C4-2B (cell line): ENCODE data around the gene NUTM2A.
"Not testable (repeated sequence)": the region's sequence is repeated elsewhere in the genome, so short reads cannot be mapped to it uniquely, and the experiment has no call there.

Experiments
- ZFX ChIP-seq: fragments of 450-650 bp; IDR thresholded peaks from 2 replicates; pipeline ENCODE4 v1.6.1; 2017
- TF ChIP-seq, protein P1 (sequence below): fragments of 450-650 bp; conservative IDR thresholded peaks from 2 replicates; pipeline ENCODE4 v1.5.1; 2017; ENCODE audit warnings: mild to moderate bottlenecking

DNA sequence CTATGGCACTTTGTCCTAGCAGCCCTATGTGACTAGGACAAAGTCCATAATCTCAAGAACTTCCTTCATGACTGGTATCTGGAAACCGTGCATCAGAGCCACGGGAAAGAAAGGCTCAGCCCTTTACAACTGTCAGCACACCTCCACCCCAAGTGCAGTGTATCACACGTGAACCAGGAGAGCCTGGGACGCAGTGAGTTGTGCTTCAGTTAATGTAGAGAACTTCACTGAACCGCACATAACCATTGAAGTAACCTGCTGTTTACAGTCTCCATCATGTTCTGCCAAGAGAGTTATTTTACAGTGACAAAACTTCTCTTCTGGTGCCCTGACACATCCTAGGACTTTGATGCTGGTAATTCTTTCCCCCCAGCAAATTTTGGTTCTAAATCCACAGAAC lies 12.0 kb downstream of the NUTM2A start:
- TF ChIP-seq, protein P1, sequence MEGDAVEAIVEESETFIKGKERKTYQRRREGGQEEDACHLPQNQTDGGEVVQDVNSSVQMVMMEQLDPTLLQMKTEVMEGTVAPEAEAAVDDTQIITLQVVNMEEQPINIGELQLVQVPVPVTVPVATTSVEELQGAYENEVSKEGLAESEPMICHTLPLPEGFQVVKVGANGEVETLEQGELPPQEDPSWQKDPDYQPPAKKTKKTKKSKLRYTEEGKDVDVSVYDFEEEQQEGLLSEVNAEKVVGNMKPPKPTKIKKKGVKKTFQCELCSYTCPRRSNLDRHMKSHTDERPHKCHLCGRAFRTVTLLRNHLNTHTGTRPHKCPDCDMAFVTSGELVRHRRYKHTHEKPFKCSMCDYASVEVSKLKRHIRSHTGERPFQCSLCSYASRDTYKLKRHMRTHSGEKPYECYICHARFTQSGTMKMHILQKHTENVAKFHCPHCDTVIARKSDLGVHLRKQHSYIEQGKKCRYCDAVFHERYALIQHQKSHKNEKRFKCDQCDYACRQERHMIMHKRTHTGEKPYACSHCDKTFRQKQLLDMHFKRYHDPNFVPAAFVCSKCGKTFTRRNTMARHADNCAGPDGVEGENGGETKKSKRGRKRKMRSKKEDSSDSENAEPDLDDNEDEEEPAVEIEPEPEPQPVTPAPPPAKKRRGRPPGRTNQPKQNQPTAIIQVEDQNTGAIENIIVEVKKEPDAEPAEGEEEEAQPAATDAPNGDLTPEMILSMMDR, result not testable (repeated sequence)
- not testable (repeated sequence) for TF ChIP-seq ZFX
